Spleen (tissue), 11 donors: ENCODE results near the gene COX4I2. TPM values are rescaled to one million over a fixed set of nuclear protein-coding genes. Genes with fewer than 3 reads are reported as not detected.

Experiments used
- DNase-seq: peaks from one replicate; pipeline ENCODE4 v3.0.0-alpha.2; 2020
- H3K27ac ChIP-seq, 8 donors: fragments of 200-600 bp; sonication (generic) in 7 of 8; 1 replicate in 4 of 8; 2 replicates in 4 of 8; pipeline versions ENCODE4 v1.5.0 to v1.8.0; 2016 to 2021; ENCODE audit warnings: inconsistent platforms in 4 of 8, mild to moderate bottlenecking in 4 of 8, moderate library complexity in 1 of 8
- H3K27me3 ChIP-seq, 7 donors: fragments of 200-600 bp; sonication (generic) in 6 of 7; replicated peaks in 1 of 7; 1 replicate in 4 of 7; 2 replicates in 3 of 7; pipeline versions ENCODE4 v1.5.0 to v1.8.0; 2016 to 2021; ENCODE audit warnings: inconsistent platforms in 3 of 7, mild to moderate bottlenecking in 1 of 7
- H3K36me3 ChIP-seq, 6 donors: fragments of 200-600 bp; sonication (generic) in 5 of 6; 1 replicate in 4 of 6; 2 replicates in 2 of 6; pipeline versions ENCODE4 v1.5.0 to v1.8.0; 2016 to 2021; ENCODE audit warnings: inconsistent platforms in 2 of 6
- H3K4me1 ChIP-seq, 6 donors: fragments of 200-600 bp; sonication (generic) in 5 of 6; 1 replicate in 3 of 6; 2 replicates in 3 of 6; pipeline versions ENCODE4 v1.5.0 to v1.8.0; 2016 to 2021; ENCODE audit warnings: inconsistent platforms in 3 of 6
- H3K4me3 ChIP-seq, 8 donors: fragments of 200-600 bp; sonication (generic) in 7 of 8; 1 replicate in 4 of 8; 2 replicates in 4 of 8; pipeline versions ENCODE4 v1.5.0 to v1.8.0; 2016 to 2021; ENCODE audit warnings: inconsistent platforms in 4 of 8, mild to moderate bottlenecking in 4 of 8, moderate library complexity in 2 of 8
- H3K9me3 ChIP-seq, 8 donors: fragments of 200-600 bp; sonication (generic) in 7 of 8; 1 replicate in 4 of 8; 2 replicates in 4 of 8; pipeline versions ENCODE4 v1.5.0 to v1.8.0; 2016 to 2021; ENCODE audit warnings: inconsistent platforms in 4 of 8
- POLR2A ChIP-seq, 3 donors: fragments of 450-650 bp; IDR thresholded peaks; one replicate each; pipeline ENCODE4 v1.5.1; 2017; ENCODE audit warnings: antibody characterized with exemption in 3 of 3, mild to moderate bottlenecking in 1 of 3
- POLR2AphosphoS5 ChIP-seq, 3 donors: sonication (generic); formaldehyde crosslinking; IDR thresholded peaks; one replicate each; pipeline ENCODE4 v1.5.1; 2017; ENCODE audit warnings: antibody characterized with exemption in 3 of 3
- WGBS, 5 donors: extraction: QIAGEN DNeasy Blood & Tissue Kit in 3 of 5; methylation state at CpG; one replicate each; pipeline versions ENCODE4 v1.1.5 to v1.1.7; 2013 to 2018; 5-methylcytosine and 5-hydroxymethylcytosine counted together
- intact Hi-C: fragments of 100-400 bp; cut with DNase I; formaldehyde crosslinking; loops from one replicate; pipeline ENCODE4 v1.15.0; 2023; ENCODE audit warnings: low total_unique reads
- polyA plus RNA-seq, 3 donors: library from polyadenylated mRNA; stranded (reverse); fragments of 200-250 nt; gene quantifications; one replicate each; pipeline ENCODE4 v1.2.1, GENCODE V29; 2013
- total RNA-seq, 7 donors: library from RNA; depleted of rRNA in 3 of 7; stranded (reverse); fragments of >200 nt in 3 of 7; fragmentation: NEBNext Ultra II Directional in 4 of 7; extraction: Animal tissue kit (Norgen Biotek cat#: 25700) in 4 of 7; gene quantifications; one replicate each; pipeline versions ENCODE4 v1.1.0 to v1.2.1, GENCODE V29; 2016 to 2021
- TF ChIP-seq, protein P1 (sequence below), 11 experiments: fragments of 200-600 bp in 7 of 11; fragments of 450-650 bp in 4 of 11; sonication (generic) in 4 of 11; IDR thresholded peaks in 8 of 11; conservative IDR thresholded peaks in 3 of 11; 1 replicate in 7 of 11; 2 replicates in 4 of 11; pipeline versions ENCODE4 v1.4.0 to v1.8.0; 2016 to 2021; ENCODE audit warnings: antibody characterized with exemption in 11 of 11, inconsistent platforms in 4 of 11, mild to moderate bottlenecking in 1 of 11
- donor health status: healthy with polysubstance abuse.
- donor health status: DM: no; HTN: no; CAD: no; lungs with moderate emphysema.
- donor health status: DM: no; HTN: no; CAD: no.
- donor health status: Bipolar disorder and iron deficiency.
- donor health status: healthy.
- donor health status: DM: no; HTN: no; CAD: no.
- donor health status: DM: yes; HTN: yes; CAD: no.

COX4I2 gene
- total and polyA plus RNA-seq, 10 donors, result 1.1 to 4.6 (median 1.7) TPM; not detected in 4

DNA sequence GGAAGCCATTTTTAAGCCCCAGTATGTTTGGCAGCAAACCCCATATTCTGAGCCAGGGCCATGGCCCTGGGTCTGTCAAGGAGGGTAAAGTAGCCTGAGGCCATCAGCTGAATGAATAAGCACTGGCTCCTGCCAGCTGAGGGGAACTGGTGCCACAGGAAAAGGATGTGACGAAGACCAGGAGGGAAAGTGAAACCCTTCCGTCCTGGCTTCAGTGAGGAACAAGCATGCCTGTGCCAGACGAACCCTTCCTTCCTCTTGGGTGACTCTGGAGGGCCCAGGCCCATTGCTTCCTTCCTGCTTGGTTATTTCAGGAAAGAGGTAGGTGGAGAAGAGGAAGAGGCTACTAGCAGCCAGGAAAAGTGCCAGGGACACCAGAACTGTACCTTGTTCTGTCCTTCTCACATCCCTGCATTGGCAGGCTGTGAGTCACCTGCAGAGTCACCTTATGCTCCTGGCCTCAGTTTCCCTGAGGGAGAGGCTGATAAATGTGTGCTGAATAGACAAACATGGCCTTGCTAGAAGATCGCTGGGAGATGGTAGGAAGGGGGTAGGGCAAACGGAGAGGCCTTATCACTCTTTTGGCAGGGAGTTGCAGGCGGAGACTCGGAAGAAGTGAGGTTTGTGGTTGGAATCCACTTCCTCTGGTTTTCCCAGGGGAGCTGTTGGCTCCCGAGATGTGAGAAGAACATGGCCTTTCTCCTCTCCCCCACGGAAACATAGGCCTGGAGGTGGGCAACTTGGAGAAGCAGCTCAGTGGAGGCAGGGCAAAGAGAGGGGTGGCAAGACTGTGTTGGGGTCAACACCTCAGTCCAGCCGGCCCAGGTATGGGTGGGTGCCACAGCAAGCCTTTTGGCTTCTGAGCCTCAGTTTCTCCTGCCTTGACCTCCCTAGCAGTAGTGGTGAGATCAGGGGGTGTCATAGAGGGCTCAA lies 37.4 kb downstream of the COX4I2 start:
- DNase-seq, result peak; percentile 91
- Histone ChIP-seq H3K27ac (peak overlapping the region; percentile 70 to 95 (median 84)), H3K27me3 (no peaks in the 10 kb centered on the region), H3K4me3 (peak overlapping the region; percentile 1 to 71 (median 42)), H3K36me3 (peaks cover 0 to 59% (median 0%) of the 10 kb centered on the region in 6 donors), H3K9me3 (no peaks in the 10 kb centered on the region), H3K4me1 (peaks cover 59 to 100% (median 91%) of the 10 kb centered on the region in 6 donors)
- TF ChIP-seq POLR2AphosphoS5 (IDR thresholded peaks at IDR 0.05) (peak; percentile 12 to 98 (median 84)), POLR2A (IDR thresholded peaks at IDR 0.05) (no peak)
- WGBS, 5 donors, result 2 to 13% (median 6%) methylated on average over 10 of the region's 10 CpGs
- intact Hi-C loops, result loop anchor here (5.0 kb wide), 1 partner anchor 37 kb away; no protein-coding TSS in a partner anchor

GRCh38 chr20:31675828-31676608 lies 38.3 kb downstream of the COX4I2 start:
- DNase-seq, result peak; percentile 80
- H3K9me3 ChIP-seq, result no peaks in the 10 kb centered on the region
- WGBS, 5 donors, result 31 to 38% (median 33%) methylated on average over 11 of the region's 11 CpGs
- intact Hi-C loops, result loop anchor here (5.0 kb wide), 1 partner anchor 36 kb away; no protein-coding TSS in a partner anchor
- H3K27me3 ChIP-seq, result no peaks in the 10 kb centered on the region
- H3K4me3 ChIP-seq, result peak overlapping the region; percentile 1 to 71 (median 42)
- peaks cover 67 to 100% (median 91%) of the 10 kb centered on the region in 6 donors for H3K4me1 ChIP-seq
- H3K36me3 ChIP-seq, result peaks cover 0 to 61% (median 0%) of the 10 kb centered on the region in 6 donors
- peak overlapping the region; percentile 70 to 95 (median 84) for H3K27ac ChIP-seq
- peak in 2 of 3 donors; percentile 32 to 67 for TF ChIP-seq POLR2AphosphoS5 (IDR thresholded peaks at IDR 0.05)
- TF ChIP-seq POLR2A (IDR thresholded peaks at IDR 0.05), result peak in 1 of 3 donors; percentile 8
- TF ChIP-seq, protein P1, sequence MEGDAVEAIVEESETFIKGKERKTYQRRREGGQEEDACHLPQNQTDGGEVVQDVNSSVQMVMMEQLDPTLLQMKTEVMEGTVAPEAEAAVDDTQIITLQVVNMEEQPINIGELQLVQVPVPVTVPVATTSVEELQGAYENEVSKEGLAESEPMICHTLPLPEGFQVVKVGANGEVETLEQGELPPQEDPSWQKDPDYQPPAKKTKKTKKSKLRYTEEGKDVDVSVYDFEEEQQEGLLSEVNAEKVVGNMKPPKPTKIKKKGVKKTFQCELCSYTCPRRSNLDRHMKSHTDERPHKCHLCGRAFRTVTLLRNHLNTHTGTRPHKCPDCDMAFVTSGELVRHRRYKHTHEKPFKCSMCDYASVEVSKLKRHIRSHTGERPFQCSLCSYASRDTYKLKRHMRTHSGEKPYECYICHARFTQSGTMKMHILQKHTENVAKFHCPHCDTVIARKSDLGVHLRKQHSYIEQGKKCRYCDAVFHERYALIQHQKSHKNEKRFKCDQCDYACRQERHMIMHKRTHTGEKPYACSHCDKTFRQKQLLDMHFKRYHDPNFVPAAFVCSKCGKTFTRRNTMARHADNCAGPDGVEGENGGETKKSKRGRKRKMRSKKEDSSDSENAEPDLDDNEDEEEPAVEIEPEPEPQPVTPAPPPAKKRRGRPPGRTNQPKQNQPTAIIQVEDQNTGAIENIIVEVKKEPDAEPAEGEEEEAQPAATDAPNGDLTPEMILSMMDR (IDR thresholded peaks at IDR 0.05 in 8 of 11, conservative IDR thresholded peaks at IDR 0.05 in 3 of 11), result no peak

DNA sequence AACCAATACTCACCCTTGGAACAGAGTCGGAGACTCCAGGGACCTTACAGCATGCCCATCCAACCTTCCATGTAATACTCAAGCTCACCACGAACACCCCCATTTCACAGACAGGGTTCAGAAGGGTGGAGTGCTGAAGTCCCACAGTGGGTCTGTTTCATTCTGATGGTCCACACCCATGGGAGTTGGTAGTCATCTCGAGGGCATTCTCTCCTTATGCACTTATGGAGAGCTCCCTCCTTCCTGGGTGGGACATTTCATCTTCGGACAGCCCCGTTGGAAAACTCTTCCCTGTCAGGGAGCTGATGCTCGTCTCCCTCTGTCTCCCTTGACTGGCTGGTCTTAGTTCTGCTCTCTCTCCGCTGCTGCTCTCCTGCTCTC lies 38.9 kb downstream of the COX4I2 start:
- TF ChIP-seq POLR2AphosphoS5 (IDR thresholded peaks at IDR 0.05) (no peak), POLR2A (IDR thresholded peaks at IDR 0.05) (no peak)
- TF ChIP-seq, protein P1 (IDR thresholded peaks at IDR 0.05 in 8 of 11, conservative IDR thresholded peaks at IDR 0.05 in 3 of 11), result no peak
- Histone ChIP-seq H3K4me1 (peaks cover 73 to 100% (median 91%) of the 10 kb centered on the region in 6 donors), H3K27ac (peak overlapping the region; percentile 70 to 95 (median 84)), H3K9me3 (no peaks in the 10 kb centered on the region), H3K36me3 (peaks cover 0 to 61% (median 0%) of the 10 kb centered on the region in 6 donors), H3K4me3 (peak overlapping the region in 1 of 8 donors; percentile 71), H3K27me3 (no peaks in the 10 kb centered on the region)
- no peak for DNase-seq
- 80 to 91% (median 84%) methylated on average over 7 of the region's 7 CpGs for WGBS, 5 donors
- intact Hi-C loops, result loop anchor here (5.0 kb wide), 1 partner anchor 36 kb away; no protein-coding TSS in a partner anchor

GRCh38 chr20:31677553-31678260 lies 40.0 kb downstream of the COX4I2 start:
- peaks cover 80 to 100% (median 96%) of the 10 kb centered on the region in 6 donors for H3K4me1 ChIP-seq
- 84 to 97% (median 90%) methylated on average over 2 of the region's 2 CpGs for WGBS, 5 donors
- H3K27me3 ChIP-seq, result no peaks in the 10 kb centered on the region
- peaks cover 0 to 64% (median 0%) of the 10 kb centered on the region in 6 donors for H3K36me3 ChIP-seq
- H3K27ac ChIP-seq, result peak overlapping the region; percentile 41 to 95 (median 84)
- intact Hi-C loops, result loop anchor here (5.0 kb wide), 1 partner anchor 35 kb away; no protein-coding TSS in a partner anchor
- no peak for DNase-seq
- no peaks in the 10 kb centered on the region for H3K9me3 ChIP-seq
- TF ChIP-seq, protein P1 (IDR thresholded peaks at IDR 0.05 in 8 of 11, conservative IDR thresholded peaks at IDR 0.05 in 3 of 11), result no peak
- TF ChIP-seq POLR2AphosphoS5 (IDR thresholded peaks at IDR 0.05), result no peak
- TF ChIP-seq POLR2A (IDR thresholded peaks at IDR 0.05), result no peak
- no peak overlapping the region for H3K4me3 ChIP-seq
